Activated CD4-positive, alpha-beta T cell treated with anti-CD3 and anti-CD28 coated beads, Interleukin-2, amount 10 ng/mL, durations not matched to agents 24 days and 14 days (primary cell): Measurements from ENCODE around the gene SHCBP1. TPM values are rescaled to one million over a fixed set of nuclear protein-coding genes. Genes with fewer than 3 reads are reported as not detected.
A peak's percentile ranks its signal among the peaks of the same experiment; 100 is the strongest.
"Not testable (repeated sequence)": the region's sequence is repeated elsewhere in the genome, so short reads cannot be mapped to it uniquely, and the experiment has no call there.

Source experiments
- DNase-seq: peaks from one replicate; pipeline ENCODE4 v3.0.0; 2022
- H3K27ac Mint-ChIP-seq: one replicate; pipeline ENCODE4 v1.8.0; 2022; ENCODE audit warnings: mild to moderate bottlenecking, mixed read lengths
- H3K27me3 Mint-ChIP-seq: one replicate; pipeline ENCODE4 v1.8.0; 2022; ENCODE audit warnings: mixed read lengths
- H3K36me3 Mint-ChIP-seq: one replicate; pipeline ENCODE4 v1.8.0; 2022; ENCODE audit warnings: low read depth, mild to moderate bottlenecking, mixed read lengths
- H3K4me1 Mint-ChIP-seq: one replicate; pipeline ENCODE4 v1.8.0; 2021; ENCODE audit warnings: mixed read lengths
- H3K4me3 Mint-ChIP-seq: one replicate; pipeline ENCODE4 v1.8.0; 2022; ENCODE audit warnings: mild to moderate bottlenecking, moderate library complexity, mixed read lengths
- H3K9me3 Mint-ChIP-seq: one replicate; pipeline ENCODE4 v1.8.0; 2021; ENCODE audit warnings: mixed read lengths
- intact Hi-C: fragments of 100-400 bp; cut with micrococcal nuclease; formaldehyde crosslinking; loops from one replicate; pipeline ENCODE4 v1.15.1; 2023
- total RNA-seq: library from RNA; stranded (reverse); gene quantifications from 2 replicates; pipeline ENCODE4 v1.2.3, GENCODE V29; 2022

The SHCBP1 gene
- total RNA-seq, 1 donor from 2014 or later: 43.9 TPM

DNA sequence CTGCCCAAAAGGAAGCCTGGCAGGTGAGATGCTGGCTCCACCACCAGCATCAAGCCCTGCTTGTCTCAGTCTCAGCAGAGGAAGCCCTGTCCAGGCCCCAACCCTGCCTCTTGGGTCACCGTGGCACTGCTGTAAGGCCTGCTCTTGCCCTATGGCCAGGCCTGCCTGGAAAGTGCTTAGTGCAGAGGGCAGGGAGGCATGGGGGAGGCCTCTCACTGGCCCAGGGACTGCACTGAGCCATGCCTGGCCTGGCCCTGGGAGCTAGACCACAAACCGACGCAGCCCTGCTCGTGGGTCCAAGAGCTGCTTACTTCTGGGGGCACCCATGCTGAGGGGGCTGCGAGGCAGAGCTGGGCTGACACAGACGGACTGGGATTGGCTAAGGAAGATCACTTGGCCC lies 3.7 kb upstream of the SHCBP1 start:
- H3K4me3 Mint-ChIP-seq, H3K9me3 Mint-ChIP-seq, DNase-seq, H3K27ac Mint-ChIP-seq, H3K27me3 Mint-ChIP-seq, H3K36me3 Mint-ChIP-seq: not testable (repeated sequence)
- intact Hi-C loops: loop anchor here (5.0 kb wide), 1 partner anchor 162 kb away; no protein-coding TSS in a partner anchor
- peaks cover 20% of the 10 kb centered on the region for H3K4me1 Mint-ChIP-seq

DNA sequence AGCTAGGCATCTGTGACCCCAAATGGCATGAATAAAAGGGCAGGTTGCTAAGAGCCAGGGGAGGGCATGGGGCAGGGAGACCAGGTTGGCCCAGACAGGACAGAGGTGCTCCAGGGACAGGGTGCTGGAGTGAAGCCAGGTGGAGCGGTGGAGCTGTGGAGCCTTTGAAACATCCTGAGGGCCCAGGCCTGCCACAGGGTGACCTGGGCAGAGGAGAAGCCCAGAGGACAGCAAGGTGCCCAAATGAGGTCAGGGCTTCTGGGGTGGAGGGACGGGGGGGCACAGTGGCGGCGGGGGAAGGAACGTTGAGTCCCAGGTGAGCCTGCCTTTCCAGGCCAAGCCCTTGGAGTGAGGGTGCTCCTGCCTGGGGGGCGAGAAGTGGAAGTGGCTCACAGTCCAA lies 2.5 kb upstream of the SHCBP1 start:
- intact Hi-C loops: loop anchor here (5.0 kb wide), 1 partner anchor 164 kb away; no protein-coding TSS in a partner anchor

DNA sequence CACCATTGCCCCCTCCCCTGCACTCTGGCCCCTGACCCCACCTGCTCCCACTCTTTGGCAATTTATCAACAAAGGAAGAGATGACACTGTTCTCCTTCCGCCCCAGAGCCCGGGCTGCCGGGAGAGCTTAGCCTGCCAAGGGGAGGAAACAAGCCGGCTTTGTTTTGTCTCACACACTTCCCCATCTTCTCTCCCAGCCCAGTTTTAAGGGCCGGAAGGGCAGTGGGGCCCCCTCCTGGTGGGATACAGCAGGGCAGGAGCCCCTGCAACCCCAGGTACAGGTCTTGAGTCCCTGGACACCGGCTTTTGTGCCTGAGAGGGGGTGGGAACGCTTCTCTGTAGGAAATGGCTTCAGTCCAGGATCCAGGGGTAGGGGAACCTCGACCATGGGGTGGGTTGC lies 2.1 kb upstream of the SHCBP1 start:
- H3K4me3 Mint-ChIP-seq, H3K27ac Mint-ChIP-seq, DNase-seq, H3K27me3 Mint-ChIP-seq, H3K9me3 Mint-ChIP-seq: not testable (repeated sequence)
- Mint-ChIP-seq H3K4me1 (peaks cover 22% of the 10 kb centered on the region), H3K36me3 (peaks cover 10% of the 10 kb centered on the region)
- intact Hi-C loops: loop anchor here (5.0 kb wide), 1 partner anchor 164 kb away; no protein-coding TSS in a partner anchor

More for the DNA sequence above, 2.5 kb upstream of the SHCBP1 start:
- H3K9me3 Mint-ChIP-seq, DNase-seq, H3K27ac Mint-ChIP-seq, H3K27me3 Mint-ChIP-seq, H3K4me3 Mint-ChIP-seq: not testable (repeated sequence)
- H3K36me3 Mint-ChIP-seq: peaks cover 10% of the 10 kb centered on the region
- peaks cover 20% of the 10 kb centered on the region for H3K4me1 Mint-ChIP-seq

DNA sequence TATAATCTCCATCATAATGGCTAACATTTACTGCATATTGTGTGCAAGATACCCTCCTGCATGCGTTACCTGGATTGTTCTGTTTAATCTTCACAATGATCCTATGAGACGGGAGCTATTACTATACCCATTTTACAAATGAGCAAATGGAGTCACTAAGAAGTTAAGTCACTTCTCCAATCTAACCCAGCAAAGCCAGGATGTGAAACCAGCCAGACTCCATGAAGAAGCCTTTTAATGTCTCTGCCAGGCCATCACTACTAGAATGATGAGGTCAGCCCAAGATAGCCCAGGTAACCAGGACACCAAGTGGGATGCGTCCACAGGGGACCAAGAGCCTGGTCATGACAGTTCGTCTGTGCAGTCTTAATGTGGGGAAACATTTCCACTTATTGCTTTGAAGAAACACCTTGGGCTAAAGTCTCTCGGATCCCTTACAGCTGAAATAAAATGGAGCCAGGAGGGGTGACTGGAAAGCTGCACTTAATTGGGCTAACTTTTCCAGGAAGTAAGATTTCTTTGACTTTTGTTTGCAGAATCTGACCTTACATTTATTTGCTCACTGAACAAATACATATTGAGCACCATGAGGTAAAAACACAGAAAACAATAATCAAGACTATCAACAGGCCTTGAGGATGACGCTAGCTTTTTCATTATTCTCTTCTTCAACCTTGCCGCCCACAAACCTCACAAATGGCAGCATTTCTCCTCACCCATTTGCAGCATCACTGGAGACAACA lies 926 bp upstream of the SHCBP1 start:
- Mint-ChIP-seq H3K9me3 (no peaks in the 10 kb centered on the region), H3K36me3 (peaks cover 13% of the 10 kb centered on the region), H3K27me3 (no peaks in the 10 kb centered on the region), H3K4me1 (peaks cover 23% of the 10 kb centered on the region), H3K4me3 (peak overlapping the region; percentile 97), H3K27ac (peak overlapping the region; percentile 97)
- intact Hi-C loops: loop anchor here (1.0 to 5.0 kb wide), 3 partner anchors 67 to 165 kb away; partner anchors contain the start of genes ORC6 and VPS35
- no peak for DNase-seq

DNA sequence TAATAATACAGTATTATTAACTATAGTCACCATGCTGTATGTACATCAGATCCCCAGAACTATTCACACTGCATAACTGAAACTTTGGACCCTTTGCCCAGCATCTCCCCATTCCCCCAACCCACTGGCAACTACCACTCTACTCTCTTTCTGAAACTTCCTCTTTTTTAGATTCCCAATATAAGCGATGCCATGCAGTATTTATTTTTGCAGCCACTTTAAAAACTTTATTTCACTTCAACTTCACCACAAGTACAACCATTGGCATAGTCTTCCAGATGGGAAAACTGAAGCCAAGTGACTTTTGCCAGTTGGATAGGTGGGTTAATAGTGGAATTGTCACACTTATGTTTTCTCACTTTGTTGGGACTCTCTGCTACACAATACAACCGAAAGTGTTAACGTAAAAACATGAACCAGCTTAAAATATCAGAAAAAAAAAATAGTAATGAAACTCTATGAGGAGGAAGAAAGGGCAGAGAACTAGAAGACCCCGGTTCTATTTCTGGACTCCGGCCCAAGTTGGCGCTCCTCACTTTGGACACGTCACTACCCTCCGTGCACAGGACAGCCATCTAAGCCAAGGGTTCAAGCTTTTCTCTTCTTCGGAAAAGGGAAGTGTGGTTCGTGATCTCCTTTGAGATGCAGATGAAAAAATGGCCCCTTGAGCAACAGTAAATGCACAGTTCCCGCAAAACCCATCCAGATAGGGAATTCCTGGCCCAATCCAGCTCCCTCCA lies 743 bp downstream of the SHCBP1 start:
- no peak for DNase-seq
- Mint-ChIP-seq H3K4me3 (peak overlapping the region; percentile 97), H3K27me3 (no peaks in the 10 kb centered on the region), H3K9me3 (no peaks in the 10 kb centered on the region), H3K27ac (peak overlapping the region; percentile 97), H3K4me1 (peaks cover 23% of the 10 kb centered on the region), H3K36me3 (peaks cover 26% of the 10 kb centered on the region)
- intact Hi-C loops: loop anchor here (1.0 to 5.0 kb wide), 3 partner anchors 66 to 167 kb away; partner anchors contain the start of genes ORC6 and VPS35

DNA sequence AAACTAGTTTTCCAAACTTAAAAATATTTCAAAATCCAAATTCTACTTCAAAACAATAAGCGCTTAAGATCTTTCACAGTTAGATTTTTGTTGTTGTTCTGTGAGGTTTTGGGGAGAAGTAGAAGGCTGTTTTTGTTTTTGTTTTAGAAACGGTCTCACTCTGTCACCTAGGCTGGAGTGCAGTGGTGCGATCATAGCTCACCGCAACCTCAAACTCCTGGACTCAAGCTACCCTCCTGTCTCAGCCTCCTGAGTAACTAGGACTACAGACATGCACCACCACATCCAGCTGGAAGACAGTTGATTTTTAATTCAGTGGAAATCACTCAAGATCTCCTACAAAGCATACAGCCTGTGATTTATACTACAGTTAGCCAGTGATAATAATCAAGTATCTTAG lies 2.7 kb downstream of the SHCBP1 start:
- H3K27me3 Mint-ChIP-seq: no peaks in the 10 kb centered on the region

DNA sequence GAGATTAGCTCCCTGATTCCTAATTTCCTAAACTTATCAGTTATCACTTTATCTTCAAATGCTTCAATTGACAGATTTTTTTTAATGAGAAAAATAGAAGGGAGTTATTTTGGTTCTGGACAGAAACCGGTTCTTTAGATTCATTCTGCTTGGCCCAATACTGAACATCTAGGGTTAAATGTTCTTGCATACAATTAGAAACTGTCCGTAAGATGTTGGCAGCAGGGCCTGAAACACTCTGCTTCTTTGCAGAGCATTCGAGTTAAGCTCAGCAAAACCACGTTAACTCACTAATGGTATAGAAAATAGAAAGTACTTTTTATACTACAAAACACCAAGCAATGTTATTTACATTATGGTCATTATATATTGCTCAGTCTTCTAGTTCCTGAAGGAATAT lies 7.2 kb downstream of the SHCBP1 start:
- Mint-ChIP-seq H3K4me3 (no peak overlapping the region), H3K36me3 (peaks cover 28% of the 10 kb centered on the region), H3K27me3 (no peaks in the 10 kb centered on the region), H3K9me3 (no peaks in the 10 kb centered on the region), H3K4me1 (peaks cover 5% of the 10 kb centered on the region), H3K27ac (no peak overlapping the region)
- intact Hi-C loops: no loop called here
- no peak for DNase-seq

More for the DNA sequence above, 2.7 kb downstream of the SHCBP1 start:
- DNase-seq: no peak
- intact Hi-C loops: no loop called here
- Mint-ChIP-seq H3K4me1 (peaks cover 23% of the 10 kb centered on the region), H3K4me3 (no peak overlapping the region), H3K36me3 (peaks cover 31% of the 10 kb centered on the region), H3K27ac (peak overlapping the region; percentile 7), H3K9me3 (no peaks in the 10 kb centered on the region)

DNA sequence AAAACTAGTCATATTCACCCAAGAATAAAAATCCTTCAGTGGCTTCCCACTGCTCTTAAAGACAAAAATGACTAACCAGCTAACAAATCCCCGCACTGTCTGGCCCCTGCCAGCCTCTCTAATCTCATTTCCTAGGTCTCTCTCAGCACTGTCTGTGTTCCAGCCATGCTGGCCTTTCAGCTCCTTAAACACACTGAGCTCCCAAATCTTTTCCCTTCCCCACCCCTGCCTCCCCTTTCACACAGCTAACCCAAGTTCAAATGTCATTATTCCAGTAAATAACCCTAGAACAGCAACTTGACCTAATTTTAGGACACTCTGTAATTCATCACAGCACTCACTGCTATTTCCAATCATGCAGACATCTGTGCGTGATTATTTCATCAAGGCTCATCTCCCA lies 7.8 kb downstream of the SHCBP1 start:
- intact Hi-C loops: no loop called here

DNA sequence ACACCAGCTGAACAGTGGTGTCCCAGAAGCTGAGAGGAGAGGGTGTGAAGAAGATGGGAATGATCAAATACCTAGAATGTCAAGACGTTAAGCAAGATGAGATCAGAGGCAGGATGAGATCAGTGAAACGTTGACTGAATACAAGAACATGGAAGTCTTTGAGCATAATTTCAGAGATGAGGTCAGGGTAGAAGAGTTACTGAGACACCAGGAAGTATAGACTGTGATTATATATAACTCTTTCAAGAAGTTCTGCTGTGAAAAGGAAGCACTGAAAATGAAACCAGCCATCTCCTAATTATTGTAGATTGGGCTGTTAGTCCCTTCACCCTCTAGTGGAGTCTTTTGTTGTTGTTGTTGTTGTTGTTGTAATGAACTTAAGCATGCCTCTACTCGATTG lies 9.1 kb downstream of the SHCBP1 start:
- intact Hi-C loops: no loop called here
- Mint-ChIP-seq H3K4me1 (no peaks in the 10 kb centered on the region), H3K27me3 (no peaks in the 10 kb centered on the region), H3K27ac (no peak overlapping the region), H3K9me3 (no peaks in the 10 kb centered on the region), H3K36me3 (peaks cover 30% of the 10 kb centered on the region), H3K4me3 (no peak overlapping the region)
- no peak for DNase-seq

More for the DNA sequence above, 7.8 kb downstream of the SHCBP1 start:
- Mint-ChIP-seq H3K4me1 (peaks cover 2% of the 10 kb centered on the region), H3K27me3 (no peaks in the 10 kb centered on the region), H3K9me3 (no peaks in the 10 kb centered on the region), H3K4me3 (no peak overlapping the region), H3K27ac (no peak overlapping the region), H3K36me3 (peaks cover 28% of the 10 kb centered on the region)
- no peak for DNase-seq

DNA sequence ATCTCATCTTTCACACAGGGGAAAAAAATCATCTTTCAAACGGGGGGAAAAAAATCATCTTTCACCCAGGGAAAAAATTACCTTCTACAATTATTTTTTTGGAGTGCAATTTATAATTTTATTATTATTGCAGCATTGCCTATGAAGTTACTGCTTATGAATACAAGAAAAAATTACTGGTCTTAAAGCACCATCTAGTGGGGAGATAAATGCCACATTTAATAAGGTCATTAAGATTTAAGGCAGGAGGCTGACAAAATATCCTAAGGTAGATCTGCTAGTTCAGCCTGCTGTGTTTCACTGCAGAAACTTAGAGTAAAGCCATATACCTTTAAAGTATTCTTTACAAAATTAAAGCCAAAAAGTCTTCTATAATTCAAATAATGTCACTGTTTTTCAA lies 13.7 kb downstream of the SHCBP1 start:
- no peak overlapping the region for H3K4me3 Mint-ChIP-seq
- intact Hi-C loops: loop anchor here (1.0 kb wide), 1 partner anchor 53 kb away; no protein-coding TSS in a partner anchor
- no peak overlapping the region for H3K27ac Mint-ChIP-seq
- H3K36me3 Mint-ChIP-seq: peaks cover 32% of the 10 kb centered on the region
- no peaks in the 10 kb centered on the region for H3K27me3 Mint-ChIP-seq
- no peak for DNase-seq
- H3K9me3 Mint-ChIP-seq: no peaks in the 10 kb centered on the region
- H3K4me1 Mint-ChIP-seq: no peaks in the 10 kb centered on the region

DNA sequence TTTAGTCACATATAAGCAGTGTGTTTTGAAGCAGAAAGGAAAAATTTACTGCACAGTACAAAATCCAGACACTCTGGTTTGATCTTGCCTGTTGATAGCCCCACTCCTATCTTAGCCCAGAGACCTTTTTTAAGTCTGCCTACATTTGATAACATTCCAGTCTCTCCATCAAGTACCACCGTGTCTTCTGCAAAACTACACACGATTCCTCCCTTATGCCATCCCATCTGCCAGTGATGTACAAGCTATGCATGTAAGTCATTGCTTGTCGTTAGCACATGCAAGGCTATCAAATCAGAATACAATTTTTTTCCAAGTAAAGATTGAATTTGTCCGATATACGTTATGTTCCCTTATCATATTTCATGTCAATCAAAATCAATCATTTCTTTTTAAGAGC lies 14.9 kb downstream of the SHCBP1 start:
- Mint-ChIP-seq H3K9me3 (no peaks in the 10 kb centered on the region), H3K4me3 (no peak overlapping the region), H3K27ac (no peak overlapping the region), H3K27me3 (no peaks in the 10 kb centered on the region), H3K36me3 (peaks cover 41% of the 10 kb centered on the region), H3K4me1 (no peaks in the 10 kb centered on the region)
- no peak for DNase-seq
- intact Hi-C loops: no loop called here

DNA sequence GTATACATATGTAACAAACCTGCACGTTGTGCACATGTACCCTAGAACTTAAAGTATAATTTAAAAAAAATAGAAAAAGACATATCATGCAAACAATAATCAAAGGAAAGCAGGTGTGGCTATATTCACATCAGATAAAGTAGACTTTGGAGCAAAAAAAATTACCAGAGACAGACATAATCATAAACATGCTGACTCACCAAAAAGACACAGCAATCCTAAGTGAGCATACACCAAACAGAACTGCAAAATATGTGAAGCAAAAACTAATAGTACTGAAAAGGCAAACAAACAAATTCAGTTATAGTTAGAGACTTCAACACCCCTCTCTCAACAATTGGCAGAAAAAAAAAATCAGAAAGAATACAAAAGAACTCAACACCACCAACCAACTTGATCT lies 29.9 kb downstream of the SHCBP1 start:
- H3K36me3 Mint-ChIP-seq: peaks cover 77% of the 10 kb centered on the region
- no peak overlapping the region for H3K27ac Mint-ChIP-seq
- peaks cover 22% of the 10 kb centered on the region for H3K9me3 Mint-ChIP-seq
- intact Hi-C loops: no loop called here
- no peak overlapping the region for H3K4me3 Mint-ChIP-seq
- no peak for DNase-seq
- peaks cover 5% of the 10 kb centered on the region for H3K4me1 Mint-ChIP-seq
- no peaks in the 10 kb centered on the region for H3K27me3 Mint-ChIP-seq

DNA sequence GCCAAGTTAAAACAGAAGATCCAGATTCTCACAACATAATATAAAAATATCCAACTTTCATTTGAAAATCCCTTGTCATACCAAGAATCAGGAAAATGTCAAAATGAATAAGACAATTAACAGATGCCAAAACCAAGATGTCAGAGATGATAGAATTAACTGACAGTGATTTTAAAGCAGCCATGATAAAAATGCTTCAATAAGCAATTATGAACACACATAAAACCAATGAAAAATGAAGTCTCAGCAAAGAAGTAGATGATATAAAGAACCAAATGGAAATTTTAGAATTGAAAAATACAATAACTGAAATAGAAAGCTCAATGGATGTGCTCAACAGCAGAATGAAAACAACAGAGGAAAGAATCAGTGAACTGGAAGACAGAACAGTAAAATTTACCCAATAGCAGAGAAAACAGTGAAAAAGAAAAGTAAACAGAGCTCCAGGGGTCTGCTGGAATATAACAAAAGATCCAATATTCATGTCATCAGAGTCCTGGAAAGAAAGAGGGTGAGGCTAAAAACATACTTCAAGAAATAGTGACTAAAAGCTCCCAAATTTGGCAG lies 35.1 kb downstream of the SHCBP1 start:
- intact Hi-C loops: no loop called here
- Mint-ChIP-seq H3K9me3 (peaks cover 31% of the 10 kb centered on the region), H3K36me3 (peaks cover 87% of the 10 kb centered on the region), H3K27ac (no peak overlapping the region), H3K27me3 (no peaks in the 10 kb centered on the region), H3K4me3 (no peak overlapping the region), H3K4me1 (peaks cover 7% of the 10 kb centered on the region)
- DNase-seq: no peak

DNA sequence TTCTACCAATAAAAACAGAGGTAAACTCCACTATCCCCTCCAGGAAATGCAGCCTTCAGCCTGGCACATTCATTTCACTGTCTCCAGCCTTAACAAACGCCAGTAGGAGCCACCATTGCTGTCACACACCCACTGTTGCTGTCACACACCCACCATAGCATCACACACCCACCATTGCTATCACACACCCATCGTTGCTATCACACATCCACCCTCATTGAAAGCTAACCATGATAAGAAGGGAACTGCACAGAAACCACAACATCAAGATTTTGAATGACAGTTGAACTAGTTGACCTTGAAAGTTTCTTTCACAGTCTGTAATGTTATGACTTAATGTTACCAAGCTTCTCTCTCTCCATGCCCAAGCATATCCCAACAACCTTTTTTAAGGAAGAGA lies 38.1 kb downstream of the SHCBP1 start:
- Mint-ChIP-seq H3K9me3 (peaks cover 21% of the 10 kb centered on the region), H3K4me1 (peaks cover 7% of the 10 kb centered on the region), H3K4me3 (no peak overlapping the region), H3K27ac (peak overlapping the region; percentile 9), H3K36me3 (peaks cover 62% of the 10 kb centered on the region), H3K27me3 (no peaks in the 10 kb centered on the region)
- DNase-seq: no peak
- intact Hi-C loops: no loop called here
